Smooth muscle cell of the brain vasculature (primary cell): ENCODE measurements around the gene GABBR2.
"Not testable (repeated sequence)": the region's sequence is repeated elsewhere in the genome, so short reads cannot be mapped to it uniquely, and the experiment has no call there.

Experiments used
- DNase-seq: peaks from one replicate; pipeline ENCODE4 v3.0.0-alpha.2; 2012; ENCODE audit warnings: low read depth, low spot score

Gene GABBR2

DNA sequence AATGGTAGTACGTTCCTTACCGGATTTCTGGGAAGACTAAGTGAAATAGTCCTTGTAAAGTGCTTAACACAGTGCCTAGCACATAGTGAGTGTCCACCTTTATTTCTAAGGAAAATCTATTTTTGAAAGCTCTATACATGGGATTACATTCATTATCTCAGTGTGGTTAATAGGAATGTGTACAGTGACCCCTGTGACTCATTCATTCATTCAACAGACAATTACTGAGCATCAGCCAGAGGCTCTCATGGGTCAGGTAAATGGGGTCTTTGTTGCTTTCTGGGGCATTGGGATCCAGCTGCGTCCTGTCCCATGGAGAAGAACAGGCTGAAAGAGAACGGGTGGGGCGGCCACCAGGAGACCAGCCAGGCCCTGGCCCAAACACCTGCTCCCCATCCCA is 227.1 kb downstream of the GABBR2 start:
- DNase-seq, result no peak

DNA sequence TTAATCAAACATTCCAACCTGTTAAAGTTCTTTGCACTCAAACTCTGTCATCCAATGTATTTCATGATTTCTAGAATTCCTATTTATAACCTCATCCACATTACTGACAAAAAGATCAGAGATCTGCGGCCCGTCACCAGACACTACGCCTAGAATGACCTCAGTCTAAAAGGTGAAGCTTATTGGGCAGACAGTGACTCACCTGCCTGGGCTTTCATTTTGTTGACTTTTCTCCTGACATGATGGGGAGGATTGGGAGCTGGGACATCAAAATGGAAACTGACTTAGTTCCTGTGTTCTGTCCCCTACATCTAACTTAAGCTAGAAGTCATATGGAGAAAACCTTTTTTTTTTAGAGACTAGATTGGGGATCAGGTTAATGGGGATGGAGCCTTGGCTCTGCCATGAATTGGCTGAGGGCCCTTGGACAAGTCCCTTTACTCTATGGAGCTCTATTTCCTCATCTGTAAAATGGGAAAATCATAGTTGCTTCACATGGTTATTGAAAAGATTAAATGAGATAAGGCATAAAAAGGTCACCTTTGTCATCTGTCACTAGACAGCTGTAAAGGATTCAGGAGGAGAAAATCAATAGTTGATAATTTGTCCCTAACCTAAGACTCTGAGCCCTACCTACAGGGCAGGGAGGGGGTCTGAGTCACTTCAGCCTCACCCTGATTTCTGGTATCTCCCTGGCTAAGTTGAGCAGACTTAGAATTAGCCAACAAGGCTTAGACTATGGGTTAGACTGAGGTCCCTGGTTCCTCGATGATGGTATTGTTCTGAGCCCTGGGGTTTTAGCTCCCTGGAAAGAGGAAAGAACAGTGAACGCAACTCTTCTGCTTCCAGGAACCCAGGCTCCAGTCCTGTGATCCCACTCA is 228.5 kb downstream of the GABBR2 start:
- no peak for DNase-seq

DNA sequence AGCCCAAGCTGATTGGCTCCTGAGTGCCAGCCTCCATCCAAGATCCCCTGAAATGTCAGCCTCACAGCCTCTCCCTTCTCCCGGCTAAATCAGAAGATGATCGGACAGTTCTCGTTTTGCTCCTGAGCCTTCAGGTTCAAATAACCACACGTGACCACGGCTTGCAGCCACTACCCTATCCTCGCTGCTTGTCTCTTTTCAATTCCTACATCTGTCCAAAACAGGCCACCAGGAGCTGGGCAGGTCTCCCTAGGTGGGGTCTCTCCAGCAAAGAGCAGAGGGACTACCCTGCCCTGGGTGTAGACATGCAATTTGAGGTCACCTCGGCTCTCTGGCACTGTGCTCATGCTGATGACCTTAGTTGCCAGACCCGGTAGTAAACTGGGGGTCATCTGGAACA is 229.3 kb downstream of the GABBR2 start:
- DNase-seq, result no peak

- DNase-seq, result no peak
These were observed 230.9 kb downstream of the GABBR2 start for GRCh38 chr9:98477884-98478283.

GRCh38 chr9:98472216-98472615 is 236.5 kb downstream of the GABBR2 start:
- no peak for DNase-seq

- DNase-seq, result no peak
These were observed 237.6 kb downstream of the GABBR2 start for GRCh38 chr9:98471185-98471584.

GRCh38 chr9:98468567-98469239 is 240.0 kb downstream of the GABBR2 start:
- no peak for DNase-seq

- DNase-seq, result no peak
These were observed 242.9 kb downstream of the GABBR2 start for GRCh38 chr9:98465799-98466198.

GRCh38 chr9:98464156-98464690 is 244.5 kb downstream of the GABBR2 start:
- DNase-seq, result not testable (repeated sequence)

DNA sequence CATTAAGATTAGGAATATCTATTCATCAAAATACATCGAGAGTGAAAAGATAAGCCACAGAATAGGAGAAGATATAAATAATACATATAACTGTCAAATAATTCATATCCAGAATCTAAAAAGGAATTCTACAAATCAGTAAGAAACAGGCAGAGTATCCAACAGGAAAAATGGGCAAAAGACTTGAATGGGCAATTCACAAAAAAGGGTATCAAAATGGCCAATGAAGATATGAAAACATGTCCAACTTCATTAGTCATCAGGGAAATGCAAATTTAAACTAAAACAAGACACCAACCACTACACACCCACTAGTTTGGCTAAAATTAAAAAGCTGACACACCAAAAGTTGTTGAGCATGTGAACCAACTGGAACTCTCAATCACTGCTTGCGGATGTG is 246.4 kb downstream of the GABBR2 start:
- DNase-seq, result no peak

DNA sequence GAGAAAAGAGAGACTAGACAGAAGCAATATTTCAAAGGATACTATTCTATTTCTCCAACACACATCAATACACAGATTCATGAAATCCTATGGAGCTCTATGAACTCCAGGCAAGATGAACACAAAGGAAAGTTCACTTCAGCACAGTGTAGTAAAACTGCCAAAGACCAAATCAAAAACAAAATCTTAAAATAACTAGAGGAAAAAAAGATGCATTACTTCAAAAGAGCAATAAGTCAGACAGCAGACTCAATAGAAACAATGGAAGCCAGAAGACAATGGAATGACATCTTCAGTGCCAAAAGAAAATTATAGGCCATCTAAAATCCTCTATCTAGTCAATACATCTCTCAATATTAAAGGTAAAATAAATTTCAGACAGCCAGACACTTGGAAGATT is 248.0 kb downstream of the GABBR2 start:
- DNase-seq, result no peak

DNA sequence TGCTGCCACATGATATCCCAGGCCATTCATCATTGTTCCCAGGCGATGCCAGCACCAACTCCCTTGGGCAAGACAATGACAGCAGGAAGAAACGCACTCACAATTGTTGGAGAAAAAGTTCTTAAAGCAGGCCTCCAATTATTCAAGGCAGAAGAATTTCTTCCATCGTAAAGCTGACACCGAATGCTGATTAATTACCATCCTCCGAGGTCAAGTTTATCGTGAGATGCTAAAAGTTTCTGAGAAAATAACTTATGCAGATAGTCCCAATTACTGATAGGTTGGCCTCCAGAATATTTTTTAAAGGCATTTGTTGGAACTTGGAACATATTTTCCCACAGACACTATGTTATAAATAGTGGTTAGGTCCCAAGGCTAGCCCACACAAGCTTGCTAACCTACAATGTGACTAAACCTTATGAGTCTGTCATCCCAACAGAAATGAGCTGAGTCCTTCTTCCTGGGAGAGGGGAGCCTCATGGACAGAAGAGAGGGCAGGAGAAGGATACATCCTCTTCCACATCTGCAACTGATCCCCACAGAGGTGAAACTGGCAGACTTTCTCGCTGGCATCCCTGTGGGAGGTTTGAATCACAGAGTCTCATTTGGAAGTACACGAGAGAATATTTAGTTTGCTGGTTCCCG is 250.9 kb downstream of the GABBR2 start:
- no peak for DNase-seq

- no peak for DNase-seq
These were observed 252.6 kb downstream of the GABBR2 start for GRCh38 chr9:98456156-98456613.

DNA sequence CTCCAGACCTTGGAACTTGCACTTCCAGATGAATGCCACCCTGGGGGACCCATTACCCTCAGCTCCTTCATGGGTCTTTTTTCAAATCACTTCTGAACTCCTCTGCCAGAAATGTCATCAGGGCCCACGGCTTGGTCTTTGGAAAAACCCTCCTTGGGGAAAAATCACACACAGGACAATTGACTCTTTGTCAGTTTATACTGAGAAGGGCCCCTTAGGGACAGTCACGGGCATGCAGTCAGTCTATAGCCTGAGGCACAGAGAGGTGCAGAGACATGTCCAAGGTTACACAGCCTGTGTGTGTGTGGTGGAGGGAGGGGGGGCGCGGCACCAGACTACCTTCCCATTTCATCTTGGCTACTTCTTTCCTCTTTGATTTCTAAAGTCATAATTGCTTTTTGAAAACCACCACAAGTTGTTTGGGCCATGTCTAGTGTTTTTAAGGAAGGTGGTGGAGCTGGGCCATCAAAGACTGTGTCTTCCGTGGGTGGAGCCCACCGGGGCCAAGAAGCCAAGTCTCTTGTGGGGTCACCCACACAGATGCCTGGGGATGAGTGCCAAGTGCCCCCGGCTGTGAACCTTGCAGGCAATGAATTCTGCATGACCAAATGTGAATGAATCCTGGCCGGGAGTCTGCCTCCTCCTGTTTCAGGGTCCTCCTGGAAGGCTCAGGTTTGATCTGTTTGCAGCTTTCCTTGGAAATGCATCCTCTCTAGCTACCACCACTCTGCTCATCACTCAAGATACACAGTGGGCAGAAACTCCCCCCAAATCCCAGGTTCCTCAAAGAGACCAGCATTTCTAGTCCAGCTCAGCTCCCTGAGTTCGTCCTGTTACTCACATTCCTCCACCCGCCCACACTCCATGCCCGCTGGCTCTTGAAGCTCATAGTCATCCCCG is 253.2 kb downstream of the GABBR2 start:
- DNase-seq, result no peak

- DNase-seq, result no peak
These were observed 255.0 kb downstream of the GABBR2 start for GRCh38 chr9:98453589-98454311.

DNA sequence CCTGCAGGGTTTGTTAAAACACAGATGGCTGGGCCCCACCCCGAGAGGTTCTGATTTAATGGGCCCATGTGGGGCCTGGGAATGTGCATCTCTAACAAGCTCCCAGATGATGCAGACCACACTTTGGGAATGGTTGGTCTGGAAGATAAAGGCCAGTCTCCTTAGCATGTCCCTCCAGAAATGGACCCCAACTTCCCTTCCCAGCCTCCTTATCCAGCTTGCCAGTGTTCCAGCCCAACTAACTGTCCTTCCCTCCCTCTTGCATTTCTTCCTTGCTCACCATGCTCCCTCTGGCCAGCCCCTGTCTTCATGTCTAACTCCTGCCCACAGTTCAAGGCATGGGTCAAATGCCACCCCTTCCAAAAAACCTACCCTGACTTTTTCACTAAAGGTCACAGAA is 257.2 kb downstream of the GABBR2 start:
- DNase-seq, result no peak

DNA sequence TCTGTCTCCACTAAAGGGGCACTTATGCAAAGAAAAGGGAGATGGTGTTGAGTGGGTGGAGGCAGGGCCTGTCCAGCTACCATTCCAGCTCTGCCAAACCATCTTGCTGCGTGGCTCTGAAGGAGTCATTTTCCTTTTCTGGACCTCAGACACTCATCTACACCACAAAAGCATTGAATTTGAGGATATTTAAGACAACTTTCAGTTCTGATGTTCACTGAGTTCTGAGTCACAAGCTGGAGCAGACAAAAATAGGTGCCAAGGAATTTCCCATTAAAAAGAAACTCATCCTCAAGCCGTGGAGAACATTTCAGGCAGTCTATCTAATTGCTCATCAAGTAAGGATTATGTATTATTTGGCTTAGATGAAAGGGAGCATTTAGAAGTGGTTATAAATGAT is 258.2 kb downstream of the GABBR2 start:
- no peak for DNase-seq

GRCh38 chr9:98449871-98450270 is 258.9 kb downstream of the GABBR2 start:
- DNase-seq, result no peak

GRCh38 chr9:98445576-98445975 is 263.2 kb downstream of the GABBR2 start:
- no peak for DNase-seq

- no peak for DNase-seq
These were observed 264.1 kb downstream of the GABBR2 start for GRCh38 chr9:98444601-98445000.

GRCh38 chr9:98442541-98442940 is 266.2 kb downstream of the GABBR2 start:
- no peak for DNase-seq
